Eye (tissue), 1 donor: ENCODE results near the gene BAIAP3.

Experiments
- DNase-seq: peaks from one replicate; pipeline ENCODE4 v3.0.0-alpha.2; 2015

BAIAP3 gene

GRCh38 chr16:1349351-1349750, 15.9 kb downstream of the BAIAP3 start:
- DNase-seq: no peak

- DNase-seq: no peak
These were observed 16.5 kb downstream of the BAIAP3 start for GRCh38 chr16:1349951-1350350.

- DNase-seq: no peak
These were observed 17.2 kb downstream of the BAIAP3 start for GRCh38 chr16:1350691-1351090.

- no peak for DNase-seq
These were observed 17.8 kb downstream of the BAIAP3 start for GRCh38 chr16:1351215-1351581.

- DNase-seq: peak; percentile 90
These were observed 18.3 kb downstream of the BAIAP3 start, which contains the start of the genes GNPTG and TSR3 for GRCh38 chr16:1351582-1352362. GNPTG (plus strand) TSS chr16:1351931; CDS start chr16:1351966, 35 bp downstream. TSR3 (minus strand) TSS chr16:1351878; CDS start chr16:1351804, 74 bp downstream.

- no peak for DNase-seq
These were observed 21.5 kb downstream of the BAIAP3 start for GRCh38 chr16:1354815-1355540.

- no peak for DNase-seq
These were observed 22.1 kb downstream of the BAIAP3 start for GRCh38 chr16:1355591-1355990.

- DNase-seq: no peak
These were observed 22.8 kb downstream of the BAIAP3 start for GRCh38 chr16:1356061-1356900.

- no peak for DNase-seq
These were observed 24.6 kb downstream of the BAIAP3 start for GRCh38 chr16:1357906-1358566.

- no peak for DNase-seq
These were observed 28.4 kb downstream of the BAIAP3 start for GRCh38 chr16:1361685-1362360.

GRCh38 chr16:1362807-1363206, 29.4 kb downstream of the BAIAP3 start:
- no peak for DNase-seq

GRCh38 chr16:1363501-1364041, 30.1 kb downstream of the BAIAP3 start:
- DNase-seq: peak; percentile 53

- no peak for DNase-seq
These were observed 31.1 kb downstream of the BAIAP3 start for GRCh38 chr16:1364510-1364909.

- DNase-seq: no peak
These were observed 32.7 kb downstream of the BAIAP3 start for GRCh38 chr16:1366060-1366711.

GRCh38 chr16:1366712-1367299, 33.4 kb downstream of the BAIAP3 start:
- DNase-seq: no peak

GRCh38 chr16:1367486-1368174, 34.2 kb downstream of the BAIAP3 start:
- DNase-seq: no peak

- DNase-seq: no peak
These were observed 37.9 kb downstream of the BAIAP3 start for GRCh38 chr16:1371054-1371978.

GRCh38 chr16:1372292-1372950, 39.0 kb downstream of the BAIAP3 start:
- no peak for DNase-seq
